ENCODE results near the gene FOXL3.
"Not testable (repeated sequence)": the region's sequence is repeated elsewhere in the genome, so short reads cannot be mapped to it uniquely, and the experiment has no call there.

Gene FOXL3

GRCh38 chr7:286266-286665, 3.7 kb upstream of the FOXL3 start:
- no peak for DNase-seq (ENCODE audit: low read depth in 4 of 4, low spot score in 1 of 4)

GRCh38 chr7:288671-289101, 1.3 kb upstream of the FOXL3 start:
- no peak for DNase-seq (ENCODE audit: low read depth in 4 of 4, low spot score in 1 of 4)

GRCh38 chr7:289209-289755, 688 bp upstream of the FOXL3 start:
- no peak for DNase-seq (ENCODE audit: low read depth in 4 of 4, low spot score in 1 of 4)

GRCh38 chr7:290554-291372, 793 bp downstream of the FOXL3 start:
- DNase-seq (ENCODE audit: low read depth in 4 of 4, low spot score in 1 of 4), result no peak

GRCh38 chr7:291373-292092, 1.6 kb downstream of the FOXL3 start:
- no peak for DNase-seq (ENCODE audit: low read depth in 4 of 4, low spot score in 1 of 4)

GRCh38 chr7:292226-292625, 2.3 kb downstream of the FOXL3 start:
- DNase-seq (ENCODE audit: low read depth in 4 of 4, low spot score in 1 of 4), result no peak

GRCh38 chr7:292826-293225, 2.9 kb downstream of the FOXL3 start:
- no peak for DNase-seq (ENCODE audit: low read depth in 4 of 4, low spot score in 1 of 4)

- no peak for DNase-seq (ENCODE audit: low read depth in 4 of 4, low spot score in 1 of 4)
Measured at GRCh38 chr7:293681-294439, 3.9 kb downstream of the FOXL3 start.

GRCh38 chr7:294440-295154, 4.6 kb downstream of the FOXL3 start:
- no peak for DNase-seq (ENCODE audit: low read depth in 4 of 4, low spot score in 1 of 4)

GRCh38 chr7:295155-296154, 5.5 kb downstream of the FOXL3 start:
- no peak for DNase-seq (ENCODE audit: low read depth in 4 of 4, low spot score in 1 of 4)

- DNase-seq (ENCODE audit: low read depth in 4 of 4, low spot score in 1 of 4), result no peak
Measured at GRCh38 chr7:296373-296945, 6.5 kb downstream of the FOXL3 start.

GRCh38 chr7:297141-297540, 7.2 kb downstream of the FOXL3 start:
- DNase-seq (ENCODE audit: low read depth in 4 of 4, low spot score in 1 of 4), result not testable (repeated sequence)

GRCh38 chr7:297611-298374, 7.8 kb downstream of the FOXL3 start:
- no peak for DNase-seq (ENCODE audit: low read depth in 4 of 4, low spot score in 1 of 4)

GRCh38 chr7:298375-298702, 8.4 kb downstream of the FOXL3 start:
- no peak for DNase-seq (ENCODE audit: low read depth in 4 of 4, low spot score in 1 of 4)

GRCh38 chr7:298743-299142, 8.8 kb downstream of the FOXL3 start:
- no peak for DNase-seq (ENCODE audit: low read depth in 4 of 4, low spot score in 1 of 4)

GRCh38 chr7:299169-299568, 9.2 kb downstream of the FOXL3 start:
- DNase-seq (ENCODE audit: low read depth in 4 of 4, low spot score in 1 of 4), result no peak

GRCh38 chr7:299628-300027, 9.7 kb downstream of the FOXL3 start:
- DNase-seq (ENCODE audit: low read depth in 4 of 4, low spot score in 1 of 4), result no peak

GRCh38 chr7:300048-300447, 10.1 kb downstream of the FOXL3 start:
- no peak for DNase-seq (ENCODE audit: low read depth in 4 of 4, low spot score in 1 of 4)
